DMS53 (cell line): ENCODE data around the gene SDF2L1.
"Not testable (repeated sequence)": the region's sequence is repeated elsewhere in the genome, so short reads cannot be mapped to it uniquely, and the experiment has no call there.

ENCODE experiments used
- DNase-seq: peaks from one replicate; lab custom pipeline; 2025; lab: John Stamatoyannopoulos, UW

The SDF2L1 gene, protein sequence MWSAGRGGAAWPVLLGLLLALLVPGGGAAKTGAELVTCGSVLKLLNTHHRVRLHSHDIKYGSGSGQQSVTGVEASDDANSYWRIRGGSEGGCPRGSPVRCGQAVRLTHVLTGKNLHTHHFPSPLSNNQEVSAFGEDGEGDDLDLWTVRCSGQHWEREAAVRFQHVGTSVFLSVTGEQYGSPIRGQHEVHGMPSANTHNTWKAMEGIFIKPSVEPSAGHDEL

DNA sequence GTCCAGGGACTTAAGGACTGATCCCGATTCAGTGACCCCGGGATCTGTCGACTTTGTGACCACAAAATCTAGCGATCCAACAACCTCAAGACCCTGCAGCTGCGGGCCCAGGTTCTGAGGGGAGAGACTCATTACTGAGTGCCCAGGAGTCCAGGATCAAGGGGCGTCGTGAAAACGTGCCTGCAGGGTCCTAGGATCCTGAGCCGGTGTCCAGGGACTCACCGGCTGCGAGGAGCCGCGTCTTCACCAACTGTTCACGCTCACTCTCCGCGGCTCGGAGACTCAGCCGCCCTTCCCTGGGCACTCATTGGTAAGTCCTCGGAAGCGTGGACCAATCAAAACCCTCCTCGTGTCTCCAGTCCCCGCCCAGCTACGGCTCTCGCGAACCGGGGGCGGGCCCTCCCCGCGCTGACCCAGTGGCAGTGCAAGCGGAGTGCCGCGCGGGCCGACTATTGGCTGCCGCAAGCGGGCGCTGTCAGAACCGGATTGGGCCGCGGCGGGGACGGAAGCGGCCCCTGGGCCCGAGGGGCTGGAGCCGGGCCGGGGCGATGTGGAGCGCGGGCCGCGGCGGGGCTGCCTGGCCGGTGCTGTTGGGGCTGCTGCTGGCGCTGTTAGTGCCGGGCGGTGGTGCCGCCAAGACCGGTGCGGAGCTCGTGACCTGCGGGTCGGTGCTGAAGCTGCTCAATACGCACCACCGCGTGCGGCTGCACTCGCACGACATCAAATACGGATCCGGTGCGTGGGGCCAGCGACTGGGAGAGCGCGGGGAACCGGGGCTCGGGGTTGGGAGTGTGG is at the start of gene SDF2L1:
Gene SDF2L1 (plus strand): TSS at position 514 of the 795 bp plus-strand sequence. CDS start 35 bp downstream, at position 549.
- peak; percentile 95 for DNase-seq

DNA sequence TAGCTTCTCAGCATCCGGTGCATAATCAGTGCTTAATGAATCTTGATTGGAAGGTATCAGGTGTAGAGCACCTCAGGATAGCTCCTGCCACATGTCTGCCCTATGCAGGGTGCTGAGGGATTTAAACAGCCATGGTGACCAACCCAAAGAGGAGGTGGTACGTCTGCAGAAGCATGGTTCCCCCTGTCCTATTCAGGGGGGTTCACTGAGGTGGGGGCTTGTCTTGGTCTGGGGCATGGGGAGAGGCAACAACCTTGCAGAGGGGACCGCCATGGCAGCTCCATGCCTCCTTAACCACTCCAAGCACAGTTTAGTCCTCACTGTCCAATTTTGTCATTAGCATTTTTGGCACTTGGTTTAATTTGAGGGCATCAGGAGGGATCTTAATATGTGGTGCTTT is 49.7 kb upstream of the SDF2L1 start:
- no peak for DNase-seq

DNA sequence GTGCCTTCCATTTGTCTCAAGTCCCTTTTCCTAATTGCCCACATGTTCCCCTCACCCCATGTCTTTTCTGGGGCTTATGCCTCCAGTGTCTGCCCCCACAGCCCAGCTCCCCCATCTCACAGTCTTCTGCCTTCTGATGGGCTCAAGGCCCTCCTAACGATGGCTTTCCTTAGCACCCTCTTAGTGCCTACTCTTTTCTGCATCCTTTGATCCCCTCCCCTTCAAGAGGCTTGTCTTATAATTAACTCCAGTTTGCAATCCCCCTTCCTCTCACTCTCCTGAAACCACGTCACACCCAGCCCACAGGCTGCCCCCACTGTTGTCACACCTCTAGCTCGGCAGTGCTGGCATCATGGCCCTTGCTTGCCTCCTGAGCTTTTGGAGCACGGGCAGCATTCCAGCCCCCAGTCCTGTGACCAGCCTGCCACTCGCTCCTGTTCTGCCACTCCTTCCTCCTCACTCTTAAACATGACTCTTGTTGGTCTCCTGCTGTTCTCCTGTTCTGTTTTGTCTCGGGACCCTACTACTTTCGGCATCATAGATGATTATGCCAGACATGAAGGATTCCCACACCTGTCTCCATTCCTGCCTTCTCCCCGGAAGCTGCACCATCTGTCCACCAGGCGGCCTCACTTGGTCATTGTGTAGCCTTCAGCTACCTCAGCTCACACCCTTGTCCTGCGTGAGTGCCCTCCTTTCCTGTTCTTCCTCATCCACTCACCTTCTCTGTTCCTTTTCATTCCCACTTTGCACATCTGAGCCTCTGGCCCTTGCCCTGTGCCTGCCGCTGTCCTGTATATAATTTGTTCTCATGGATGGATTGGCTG is 48.5 kb upstream of the SDF2L1 start:
- peak; percentile 6 for DNase-seq

DNA sequence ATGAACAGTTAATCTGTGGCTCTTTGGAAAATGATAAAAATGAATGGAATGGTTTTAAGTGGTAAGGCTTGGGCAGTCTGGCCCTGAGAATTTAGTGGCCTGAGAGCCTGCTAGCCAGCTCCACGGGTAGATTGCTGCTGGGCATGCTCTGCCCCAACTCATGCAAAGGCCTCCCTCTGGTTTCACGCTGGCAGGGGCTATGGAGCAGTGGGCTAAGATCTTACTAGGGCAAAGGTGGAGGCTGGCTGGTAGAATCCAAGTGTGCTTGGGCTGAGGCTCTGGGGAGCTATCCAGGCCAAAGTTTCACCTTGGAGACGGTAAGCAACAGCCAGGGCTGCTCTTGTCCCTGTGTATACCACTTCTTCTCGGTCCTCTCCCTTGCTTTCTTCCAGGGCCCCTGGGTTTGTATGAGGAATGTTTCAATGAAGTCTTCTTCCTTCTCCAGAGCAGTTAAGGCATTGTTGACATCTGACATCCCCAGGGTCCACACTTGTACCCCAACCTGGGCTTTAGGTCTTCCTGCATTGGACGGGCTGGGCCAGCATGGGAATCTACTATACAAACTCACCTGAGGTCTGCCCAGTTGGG is 47.1 kb upstream of the SDF2L1 start:
- DNase-seq: no peak

DNA sequence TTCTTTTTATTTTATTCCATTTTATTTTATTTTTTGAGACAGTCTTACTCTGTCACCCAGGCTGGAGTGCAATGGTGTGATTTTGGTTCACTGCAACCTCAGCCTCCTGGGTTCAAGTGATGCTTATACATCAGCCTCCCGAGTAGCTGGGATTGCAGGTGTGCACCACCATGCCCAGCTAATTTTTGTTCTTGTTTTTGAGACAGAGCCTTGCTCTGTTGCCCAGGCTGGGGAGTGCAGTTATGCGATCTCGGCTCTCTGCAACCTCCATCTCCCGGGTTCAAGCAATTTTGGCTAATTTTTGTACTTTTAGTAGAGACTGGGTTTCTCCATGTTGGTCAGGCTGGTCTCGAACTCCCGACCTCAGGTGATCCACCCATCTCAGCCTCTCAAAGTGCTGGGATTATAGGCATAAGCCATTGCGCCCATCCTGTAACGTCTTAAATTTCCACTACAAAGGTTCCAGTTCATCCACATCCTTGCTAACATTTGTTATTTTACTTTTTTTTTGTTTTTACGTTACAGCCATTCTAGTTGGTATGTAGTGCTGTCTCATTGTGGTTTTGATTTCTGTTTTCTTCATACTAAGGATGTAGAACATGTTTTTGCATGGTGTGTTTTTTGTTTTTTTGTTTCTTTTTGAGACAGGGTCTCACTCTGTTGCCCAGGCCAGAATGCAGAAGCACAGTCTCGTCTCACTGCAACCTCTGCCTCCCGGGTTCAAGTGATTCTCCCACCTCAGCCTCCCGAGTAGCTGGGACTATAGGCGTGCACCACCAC is 45.6 kb upstream of the SDF2L1 start:
- not testable (repeated sequence) for DNase-seq

DNA sequence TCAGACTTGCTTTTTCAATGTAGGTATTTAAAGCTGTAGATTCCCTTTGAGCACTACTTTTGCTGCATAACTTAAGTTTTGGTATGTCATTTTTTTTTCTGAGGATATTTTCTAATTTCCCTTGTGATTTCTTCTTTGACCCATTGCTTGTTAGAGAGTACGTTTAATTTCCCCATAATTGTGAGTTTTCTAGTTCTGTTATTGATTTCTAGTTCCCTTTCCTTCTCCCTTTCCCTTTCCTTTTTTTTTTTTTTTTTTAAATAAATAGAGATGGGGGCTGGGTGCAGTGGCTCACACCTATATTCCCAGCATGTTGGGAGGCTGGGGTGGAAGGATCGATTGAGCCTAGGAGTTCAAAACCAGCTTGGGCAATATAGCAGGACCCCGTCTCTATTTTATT is 43.8 kb upstream of the SDF2L1 start:
- DNase-seq: no peak

DNA sequence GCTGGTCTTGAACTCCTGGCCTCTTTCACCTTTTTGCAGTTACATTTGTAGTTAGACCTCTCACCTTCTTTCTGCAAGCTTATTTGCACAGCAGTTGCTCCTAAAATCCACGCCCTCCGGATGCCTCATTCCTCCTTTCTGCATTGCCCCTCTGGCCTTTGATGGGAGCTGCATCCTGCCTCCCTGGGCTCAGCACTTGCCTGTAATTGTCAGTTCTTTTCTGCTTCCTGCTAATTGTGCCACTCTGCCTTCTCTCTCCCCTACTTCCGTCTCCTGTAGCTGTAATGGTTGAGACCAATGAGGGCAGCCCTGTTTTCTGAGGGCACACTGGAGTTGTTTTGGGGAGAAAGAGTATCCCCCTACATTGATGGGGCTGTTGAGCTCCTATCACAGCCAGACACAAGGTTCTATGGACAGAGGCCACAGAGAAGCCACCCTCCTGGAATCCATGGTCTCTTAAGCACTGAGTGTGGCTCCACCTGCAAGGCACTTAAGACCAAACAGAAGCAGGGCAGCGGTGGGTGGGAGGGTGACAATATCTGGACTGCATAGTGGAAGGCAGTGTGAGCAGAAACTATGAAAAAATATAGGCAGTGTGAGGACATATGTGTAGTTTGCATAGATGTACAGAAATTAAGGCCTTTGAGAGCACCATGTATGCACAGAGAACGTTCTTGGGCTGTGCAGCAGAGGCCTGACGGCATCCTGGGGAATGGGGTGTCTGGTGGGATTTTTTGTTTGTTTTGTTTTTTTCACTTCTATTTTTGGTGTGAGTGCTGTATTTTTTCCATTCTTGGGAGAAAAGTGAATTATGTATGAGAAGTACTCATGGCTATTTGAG is 42.8 kb upstream of the SDF2L1 start:
- no peak for DNase-seq

DNA sequence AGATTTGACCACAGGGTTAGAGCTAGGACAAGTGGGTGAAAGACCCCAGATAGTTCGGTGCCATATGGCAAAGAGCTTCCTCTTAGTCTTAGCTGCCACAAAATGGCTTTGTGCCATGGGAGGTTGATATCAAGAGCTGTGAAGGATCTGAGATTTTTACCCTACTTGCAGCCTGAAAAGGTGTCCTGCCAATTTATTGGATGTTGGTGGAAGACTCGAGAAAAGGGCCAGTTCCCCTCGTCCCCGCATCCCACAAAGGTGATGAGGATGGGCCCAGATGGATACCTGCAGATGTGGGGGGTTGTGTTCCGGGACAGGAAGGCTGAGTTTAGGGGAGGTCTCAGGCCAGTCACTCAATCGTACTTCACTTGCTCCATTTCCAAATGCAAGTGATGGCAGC is 39.5 kb upstream of the SDF2L1 start:
- DNase-seq: no peak

DNA sequence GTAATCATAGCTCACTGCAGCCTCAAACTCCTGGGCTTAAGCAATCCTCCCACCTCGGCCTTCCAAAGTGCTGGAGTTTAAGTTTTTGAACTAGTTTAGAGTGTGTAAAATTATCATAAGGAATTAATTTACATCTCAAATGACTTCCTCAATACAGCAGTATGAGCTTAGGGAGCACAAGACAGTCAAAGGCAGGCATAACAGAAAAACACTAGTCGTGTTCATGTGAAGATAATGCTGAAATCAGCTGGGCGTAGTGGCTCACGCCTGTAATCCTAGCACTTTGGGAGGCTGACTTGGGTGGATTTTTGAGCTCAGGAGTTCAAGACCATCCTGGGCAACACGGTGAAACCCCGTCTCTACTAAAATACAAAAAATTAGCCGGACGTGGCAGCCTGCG is 38.1 kb upstream of the SDF2L1 start:
- no peak for DNase-seq

DNA sequence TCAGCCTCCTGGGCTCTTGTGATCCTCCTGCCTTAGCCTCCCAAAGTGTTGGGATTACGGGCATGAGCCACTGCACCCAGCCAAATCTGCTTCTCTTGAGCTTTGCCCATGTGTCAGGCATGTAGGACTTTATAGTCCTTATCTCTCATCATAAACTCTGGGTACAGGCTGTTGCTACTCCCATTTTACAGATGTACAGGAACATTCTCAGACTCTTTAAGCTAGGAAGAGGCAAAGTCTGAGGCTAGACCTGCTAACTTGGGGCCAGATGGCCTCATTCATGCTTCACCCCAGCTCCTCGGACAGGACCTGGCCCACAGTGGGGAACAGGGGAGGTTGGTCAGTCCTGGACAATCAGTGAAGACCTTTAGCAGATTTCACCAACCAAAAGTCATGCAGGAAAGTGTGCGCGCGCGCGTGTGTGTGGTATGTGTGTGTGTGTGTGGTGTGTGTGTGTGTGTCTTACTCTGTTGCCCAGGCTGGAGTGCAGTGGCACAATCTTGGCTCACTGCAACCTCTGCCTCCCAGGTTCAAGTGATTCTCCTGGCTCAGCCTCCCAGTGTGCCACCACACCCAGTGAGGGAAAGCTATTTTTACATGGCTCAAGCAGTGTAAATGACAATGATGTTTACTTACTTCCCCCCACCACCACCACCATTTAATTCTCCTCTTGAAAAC is 36.1 kb upstream of the SDF2L1 start:
- DNase-seq: no peak

DNA sequence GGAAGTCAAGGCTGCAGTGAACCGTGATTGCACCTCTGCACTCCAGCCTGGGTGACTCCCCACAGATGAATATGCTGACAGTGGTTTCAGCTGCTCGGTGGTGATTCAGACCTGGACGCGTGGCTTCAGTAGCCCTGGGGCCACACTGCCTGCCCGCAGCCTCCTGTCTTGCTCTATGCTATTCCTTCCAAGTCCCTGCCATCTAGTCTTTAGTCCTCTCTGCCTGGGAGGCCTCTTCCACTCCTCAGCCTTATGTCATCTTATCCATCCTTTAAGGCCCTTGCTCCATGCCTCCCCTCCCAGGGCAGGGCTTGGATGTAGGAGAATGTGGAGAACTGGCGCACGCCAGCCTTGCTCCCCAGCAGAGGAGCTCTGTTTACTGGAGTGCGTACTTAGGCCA is 35.3 kb upstream of the SDF2L1 start:
- DNase-seq: no peak

DNA sequence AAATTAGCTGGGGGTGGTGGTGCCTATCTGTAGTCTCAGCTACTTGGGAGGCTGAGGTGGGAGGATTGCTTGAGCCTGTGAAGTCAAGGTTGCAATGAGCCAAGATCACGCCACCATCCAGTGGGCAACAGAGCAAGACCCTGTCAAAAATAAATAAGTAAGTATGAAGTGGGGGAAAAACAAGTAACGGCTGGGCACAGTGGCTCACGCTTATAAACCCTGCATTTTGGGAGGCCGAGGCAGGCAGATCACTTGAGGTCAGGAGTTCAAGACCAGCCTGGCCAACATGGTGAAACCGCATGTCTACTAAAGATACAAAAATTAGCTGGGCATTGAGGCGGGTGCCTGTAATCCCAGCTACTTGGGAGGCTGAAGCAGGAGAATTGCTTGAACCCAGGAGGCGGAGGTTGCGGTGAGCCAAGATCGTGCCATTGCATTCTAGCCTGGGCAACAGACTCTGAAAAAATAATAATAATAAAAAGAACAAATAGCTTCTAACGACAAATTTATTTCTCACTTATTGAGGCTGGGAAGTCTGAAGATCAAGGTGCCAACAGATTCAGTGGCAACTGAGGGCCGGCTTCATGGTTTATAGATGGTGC is 32.4 kb upstream of the SDF2L1 start:
- not testable (repeated sequence) for DNase-seq

DNA sequence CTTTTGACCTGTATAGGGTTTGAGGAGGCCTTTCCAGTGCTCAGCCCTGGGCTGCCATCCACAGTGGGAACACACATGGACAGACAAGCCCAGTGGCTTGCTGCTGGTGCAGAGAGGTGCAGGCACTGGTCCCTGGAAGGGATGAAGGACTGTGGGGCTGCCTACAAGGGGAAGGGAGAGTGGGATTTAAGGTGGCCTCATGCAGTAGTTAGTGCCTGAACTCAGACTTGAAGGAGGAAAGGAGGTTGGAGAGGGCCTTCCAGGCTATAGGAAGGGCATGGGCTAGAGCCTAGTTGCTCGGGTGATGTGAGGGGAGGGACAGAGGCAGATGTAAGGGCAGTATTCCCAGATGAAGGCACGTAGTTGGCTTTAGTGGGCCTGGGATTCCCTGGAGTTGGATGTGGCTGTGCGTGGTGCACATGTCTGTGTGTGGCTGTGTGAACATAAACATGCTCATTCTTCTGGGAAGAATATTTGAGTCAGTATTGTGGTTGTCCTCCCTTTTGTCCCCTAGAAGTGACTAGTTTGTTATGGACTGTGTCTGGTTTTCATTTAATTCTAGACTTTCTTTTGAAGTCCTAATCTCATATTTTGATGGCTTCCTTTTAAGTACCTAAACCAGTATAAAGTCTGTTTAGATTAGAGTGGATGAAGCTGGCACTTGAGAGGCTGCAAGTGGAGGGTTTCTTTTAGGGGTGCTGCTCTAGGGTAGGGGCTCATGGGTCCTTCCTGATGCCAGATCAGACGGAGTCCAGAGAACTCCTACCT is 30.7 kb upstream of the SDF2L1 start:
- no peak for DNase-seq

DNA sequence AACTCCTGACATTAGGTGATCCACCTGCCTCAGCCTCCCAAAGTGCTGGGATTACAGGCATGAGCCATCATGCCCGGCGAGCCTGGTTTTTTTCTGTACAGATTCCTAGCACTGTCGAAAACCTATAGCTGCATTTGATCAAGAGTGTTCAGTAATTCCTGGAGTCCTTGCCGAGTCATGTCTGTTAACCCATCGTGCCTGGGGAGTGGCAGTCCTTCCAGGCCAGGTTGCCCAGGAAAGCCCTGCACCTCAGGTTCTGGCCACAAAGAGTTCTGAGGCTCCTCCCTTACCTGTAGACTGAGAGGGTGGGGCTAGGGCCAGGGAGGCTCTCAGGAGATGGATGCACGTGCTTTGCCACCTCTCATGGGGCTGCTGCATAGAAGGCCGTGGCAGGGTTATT is 29.2 kb upstream of the SDF2L1 start:
- DNase-seq: no peak

DNA sequence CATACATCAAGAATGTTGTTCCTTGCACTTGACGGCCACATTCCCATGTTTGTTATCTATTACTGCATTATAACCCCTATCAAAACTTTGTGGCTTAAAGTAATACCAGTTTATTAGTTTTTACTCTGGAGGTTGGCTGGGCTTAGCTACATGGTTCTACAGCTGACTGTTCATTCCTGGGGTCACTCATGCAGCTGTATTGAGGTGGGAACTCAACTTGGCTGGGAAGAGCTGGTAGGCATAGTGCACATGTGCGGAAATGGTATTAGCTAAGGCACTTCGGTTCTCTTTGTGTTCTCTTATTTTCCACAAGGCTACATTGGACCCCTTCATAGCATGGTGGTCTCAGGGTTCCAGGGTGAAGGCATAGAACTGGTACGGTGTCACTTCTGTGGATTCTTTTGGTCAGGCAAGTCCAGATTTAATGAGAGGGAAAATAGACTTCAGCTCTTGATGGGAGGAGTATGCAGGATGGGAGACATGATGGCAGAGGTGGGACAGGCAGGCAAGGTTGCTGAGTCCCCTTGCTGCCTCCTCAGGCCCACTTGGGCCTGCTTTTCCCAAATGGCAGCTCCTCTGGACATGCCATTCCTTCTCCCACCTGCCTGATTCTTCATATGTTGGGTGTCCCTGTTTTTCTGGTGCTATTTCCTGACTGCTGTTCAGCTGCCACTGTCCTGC is 28.4 kb upstream of the SDF2L1 start:
- DNase-seq: no peak

DNA sequence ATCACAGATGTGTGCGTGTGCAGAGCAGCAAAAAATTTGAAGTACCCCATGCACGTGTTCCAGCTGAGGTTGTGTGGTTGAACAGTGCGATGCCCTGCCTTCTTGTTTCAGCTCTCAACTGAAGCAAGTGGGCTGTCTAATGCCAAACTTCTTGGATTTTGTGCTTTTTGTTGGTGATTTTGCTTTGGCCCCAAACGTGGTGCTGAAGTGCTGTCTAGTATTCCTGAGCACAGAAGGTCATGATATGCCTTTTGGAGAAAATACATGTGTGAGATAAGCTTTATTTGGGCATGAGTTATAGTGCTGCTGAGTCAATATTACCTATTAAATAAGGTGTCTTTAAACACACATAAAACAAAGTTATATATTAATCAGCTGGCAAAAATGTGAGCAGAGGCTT is 26.4 kb upstream of the SDF2L1 start:
- no peak for DNase-seq

DNA sequence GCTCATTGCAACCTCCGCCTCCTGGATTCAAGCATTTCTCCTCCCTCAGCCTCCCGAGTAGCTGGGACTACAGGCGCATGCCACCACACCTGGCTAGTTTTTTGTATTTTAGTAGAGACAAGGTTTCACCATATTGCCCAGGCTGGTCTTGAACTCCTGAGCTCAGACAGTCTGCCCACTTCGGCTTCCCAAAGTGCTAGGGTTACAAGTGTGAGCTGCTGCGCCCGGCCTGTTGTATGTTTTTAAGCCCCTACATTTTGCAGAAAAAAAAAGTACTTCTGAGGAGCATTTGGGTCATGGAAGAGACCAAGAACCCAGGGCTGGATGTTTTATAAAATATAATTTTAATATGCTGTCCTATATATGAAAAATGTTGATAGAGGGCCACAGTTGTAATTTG is 24.8 kb upstream of the SDF2L1 start:
- not testable (repeated sequence) for DNase-seq

DNA sequence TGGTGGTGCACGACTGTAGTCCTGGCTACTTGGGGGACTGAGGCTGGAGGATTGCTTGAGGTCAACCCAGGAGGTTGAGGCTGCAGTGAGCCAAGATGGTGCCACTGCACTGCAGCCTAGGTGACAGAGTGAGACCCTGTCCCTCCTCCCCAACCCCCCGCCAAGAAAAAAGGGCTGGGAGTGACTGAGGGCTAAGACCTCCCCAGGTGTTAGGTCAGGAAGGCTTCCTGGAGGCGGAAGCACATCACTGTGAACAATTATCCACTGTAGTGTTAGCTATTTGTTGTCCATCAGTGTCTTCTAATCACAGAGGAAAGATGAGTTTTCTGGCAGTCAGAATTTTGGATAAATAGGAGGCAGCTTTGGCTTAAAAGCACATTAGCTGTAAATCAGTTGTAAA is 21.1 kb upstream of the SDF2L1 start:
- DNase-seq: no peak
